ENCODE measurements around the gene RPF1. TPM values are rescaled to one million over a fixed set of nuclear protein-coding genes. Genes with fewer than 3 reads are reported as not detected.
"Not testable (repeated sequence)": the region's sequence is repeated elsewhere in the genome, so short reads cannot be mapped to it uniquely, and the experiment has no call there.

RPF1 gene
- total RNA-seq, 1 donor from 2014 or later = 30.1 TPM

DNA sequence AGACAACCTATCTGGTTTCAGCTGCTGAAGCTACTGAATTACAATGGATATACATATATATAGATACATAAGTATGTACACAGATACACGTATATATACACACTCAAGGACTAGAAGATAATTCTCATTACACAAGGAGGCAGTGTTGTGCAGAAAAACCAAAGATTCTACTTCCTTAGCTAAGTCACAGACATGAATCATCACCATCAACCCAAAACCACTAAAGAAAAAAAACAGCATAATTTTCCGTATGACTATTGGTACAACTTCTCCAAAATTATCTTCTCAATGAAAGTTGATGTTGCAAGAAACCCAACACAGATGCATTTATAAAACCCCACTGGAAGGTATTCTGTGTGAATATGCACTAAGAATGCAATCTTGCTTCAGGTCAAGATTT, 36.8 kb upstream of the RPF1 start:
- no peaks in the 10 kb centered on the region for H3K36me3 ChIP-seq (ENCODE audit: insufficient read depth, low read length)
- Mint-ChIP-seq H3K36me3 (ENCODE audit: low read depth, unreplicated experiment) (no peaks in the 10 kb centered on the region), H3K4me3 (ENCODE audit: unreplicated experiment) (no peak overlapping the region), H3K27me3 (ENCODE audit: low read depth, unreplicated experiment) (peaks cover 5% of the 10 kb centered on the region), H3K9me3 (ENCODE audit: unreplicated experiment) (peaks cover 7% of the 10 kb centered on the region), H3K4me1 (ENCODE audit: low read depth, unreplicated experiment) (no peaks in the 10 kb centered on the region), H3K27ac (ENCODE audit: unreplicated experiment) (no peak overlapping the region)
- no peak for TF ChIP-seq EZH2 (IDR thresholded peaks at IDR 0.05; ENCODE audit: insufficient read depth, low read length)
- TF ChIP-seq CTCF (IDR thresholded peaks at IDR 0.05; ENCODE audit: insufficient read depth, low read depth, low read length) = peak; percentile 70
- FAIRE-seq (peak; percentile 94), DNase-seq (ENCODE audit: low read depth) (peak; percentile 90)
- no peak overlapping the region for H3K9ac ChIP-seq (ENCODE audit: low read length)
- H3K79me2 ChIP-seq (ENCODE audit: insufficient read depth, low read length) = no peaks in the 10 kb centered on the region
- H3K4me3 ChIP-seq (ENCODE audit: insufficient read depth, low read depth, low read length) = no peak overlapping the region
- no peak overlapping the region for H2AFZ ChIP-seq (ENCODE audit: low read depth, low read length)
- H3K9me3 ChIP-seq (ENCODE audit: insufficient read depth, low read depth, low read length) = no peaks in the 10 kb centered on the region
- peaks cover 4% of the 10 kb centered on the region for H3K4me1 ChIP-seq (ENCODE audit: insufficient read depth, low read length)
- H4K20me1 ChIP-seq (ENCODE audit: insufficient read depth, low read length) = no peaks in the 10 kb centered on the region
- peak overlapping the region; percentile 33 for H3K4me2 ChIP-seq (ENCODE audit: low read length)
- no peaks in the 10 kb centered on the region for H3K27me3 ChIP-seq (ENCODE audit: insufficient read depth, low read length)
- no peak overlapping the region for H3K27ac ChIP-seq (ENCODE audit: low read depth, low read length)

DNA sequence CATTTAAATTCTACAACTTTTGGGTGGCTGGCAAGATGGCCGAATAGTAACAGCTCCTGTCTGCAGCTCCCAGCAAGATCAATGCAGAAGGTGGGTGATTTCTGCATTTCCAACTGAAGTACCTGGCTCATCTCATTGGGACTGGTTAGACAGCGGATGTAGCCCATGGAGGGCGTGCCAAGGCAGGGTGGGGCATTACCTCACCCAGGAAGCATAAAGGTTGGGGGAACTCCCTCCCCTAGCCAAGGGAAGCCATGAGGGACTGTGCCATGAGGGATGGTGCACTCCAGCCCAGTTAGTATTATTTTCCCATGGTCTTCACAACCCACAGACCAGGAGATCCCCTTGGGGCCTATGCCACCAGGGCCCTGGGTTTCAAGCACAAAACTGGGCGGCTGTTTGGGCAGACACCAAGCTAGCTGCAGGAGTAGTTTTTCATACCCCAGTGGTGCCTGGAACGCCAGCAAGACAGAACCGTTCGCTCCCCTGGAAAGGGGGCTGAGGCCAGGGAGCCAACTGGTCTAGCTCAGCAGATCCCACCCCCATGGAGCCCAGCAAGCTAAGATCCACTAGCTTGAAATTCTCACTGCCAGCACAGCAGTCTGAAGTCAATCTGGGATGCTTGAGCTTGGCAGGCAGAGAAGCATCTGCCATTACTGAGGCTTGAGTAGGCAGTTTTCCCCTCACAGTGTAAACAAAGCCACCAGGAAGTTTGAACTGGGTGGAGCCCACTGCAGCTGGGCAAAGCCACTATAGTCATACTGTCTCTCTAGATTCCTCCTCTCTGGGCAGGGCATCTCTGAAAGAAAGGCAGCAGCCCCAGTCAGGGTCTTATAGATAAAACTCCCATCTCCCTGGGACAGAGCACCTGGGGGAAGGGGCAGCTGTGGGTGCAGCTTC, 36.1 kb upstream of the RPF1 start:
- not testable (repeated sequence) for H3K9me3 Mint-ChIP-seq (ENCODE audit: unreplicated experiment); H4K20me1 ChIP-seq (ENCODE audit: insufficient read depth, low read length); FAIRE-seq; H3K27ac ChIP-seq (ENCODE audit: low read depth, low read length); H3K4me3 Mint-ChIP-seq (ENCODE audit: unreplicated experiment); H3K79me2 ChIP-seq (ENCODE audit: insufficient read depth, low read length); H3K9ac ChIP-seq (ENCODE audit: low read length); DNase-seq (ENCODE audit: low read depth); H2AFZ ChIP-seq (ENCODE audit: low read depth, low read length); H3K9me3 ChIP-seq (ENCODE audit: insufficient read depth, low read depth, low read length); H3K4me1 ChIP-seq (ENCODE audit: insufficient read depth, low read length); H3K36me3 Mint-ChIP-seq (ENCODE audit: low read depth, unreplicated experiment); H3K27me3 Mint-ChIP-seq (ENCODE audit: low read depth, unreplicated experiment); H3K27me3 ChIP-seq (ENCODE audit: insufficient read depth, low read length); H3K36me3 ChIP-seq (ENCODE audit: insufficient read depth, low read length); H3K4me1 Mint-ChIP-seq (ENCODE audit: low read depth, unreplicated experiment); H3K27ac Mint-ChIP-seq (ENCODE audit: unreplicated experiment); H3K4me3 ChIP-seq (ENCODE audit: insufficient read depth, low read depth, low read length)
- peak overlapping the region; percentile 33 for H3K4me2 ChIP-seq (ENCODE audit: low read length)

- not testable (repeated sequence) for H3K9ac ChIP-seq (ENCODE audit: low read length); H3K27ac Mint-ChIP-seq (ENCODE audit: unreplicated experiment); H2AFZ ChIP-seq (ENCODE audit: low read depth, low read length); DNase-seq (ENCODE audit: low read depth); H3K4me1 Mint-ChIP-seq (ENCODE audit: low read depth, unreplicated experiment); H4K20me1 ChIP-seq (ENCODE audit: insufficient read depth, low read length); H3K9me3 ChIP-seq (ENCODE audit: insufficient read depth, low read depth, low read length); FAIRE-seq; H3K79me2 ChIP-seq (ENCODE audit: insufficient read depth, low read length); H3K4me3 ChIP-seq (ENCODE audit: insufficient read depth, low read depth, low read length); H3K36me3 ChIP-seq (ENCODE audit: insufficient read depth, low read length); H3K36me3 Mint-ChIP-seq (ENCODE audit: low read depth, unreplicated experiment); H3K4me1 ChIP-seq (ENCODE audit: insufficient read depth, low read length); H3K27ac ChIP-seq (ENCODE audit: low read depth, low read length); H3K27me3 ChIP-seq (ENCODE audit: insufficient read depth, low read length); H3K27me3 Mint-ChIP-seq (ENCODE audit: low read depth, unreplicated experiment); H3K4me3 Mint-ChIP-seq (ENCODE audit: unreplicated experiment); H3K4me2 ChIP-seq (ENCODE audit: low read length); H3K9me3 Mint-ChIP-seq (ENCODE audit: unreplicated experiment)
These were observed 30.4 kb upstream of the RPF1 start for GRCh38 chr1:84448704-84449103.
